ENCODE data around the gene CRIP1. TPM values are rescaled to one million over a fixed set of nuclear protein-coding genes. Genes with fewer than 3 reads are reported as not detected.

CRIP1 gene
- total RNA-seq, 1 donor from 2014 or later, result not detected

DNA sequence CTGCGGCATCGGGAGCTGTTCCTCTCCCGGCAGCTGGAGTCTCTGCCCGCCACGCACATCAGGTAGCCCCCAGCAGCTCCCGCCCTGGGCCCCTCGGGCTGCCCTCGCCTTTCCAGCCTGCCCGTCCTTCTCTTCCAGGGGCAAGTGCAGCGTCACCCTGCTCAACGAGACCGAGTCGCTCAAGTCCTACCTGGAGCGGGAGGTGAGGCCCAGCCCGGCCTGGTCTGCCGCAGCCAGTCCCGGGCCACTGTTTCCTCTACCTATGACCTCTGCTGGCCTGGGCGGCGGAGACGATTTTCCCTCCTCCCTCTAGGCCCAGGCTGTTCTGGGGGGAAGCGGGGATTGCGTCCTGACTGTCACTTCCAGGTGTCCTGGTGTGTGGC lies 36.6 kb upstream of the CRIP1 start:
- Histone ChIP-seq H3K27me3 (ENCODE audit: control insufficient read depth, insufficient read depth, low read length) (no peaks in the 10 kb centered on the region), H3K36me3 (ENCODE audit: control insufficient read depth, insufficient read depth, low read length) (peaks cover 33% of the 10 kb centered on the region), H3K4me3 (ENCODE audit: low read depth, low read length) (no peak overlapping the region)
- no peak for FAIRE-seq
- no peak for DNase-seq (ENCODE audit: low read depth)
- TF ChIP-seq, protein P1, sequence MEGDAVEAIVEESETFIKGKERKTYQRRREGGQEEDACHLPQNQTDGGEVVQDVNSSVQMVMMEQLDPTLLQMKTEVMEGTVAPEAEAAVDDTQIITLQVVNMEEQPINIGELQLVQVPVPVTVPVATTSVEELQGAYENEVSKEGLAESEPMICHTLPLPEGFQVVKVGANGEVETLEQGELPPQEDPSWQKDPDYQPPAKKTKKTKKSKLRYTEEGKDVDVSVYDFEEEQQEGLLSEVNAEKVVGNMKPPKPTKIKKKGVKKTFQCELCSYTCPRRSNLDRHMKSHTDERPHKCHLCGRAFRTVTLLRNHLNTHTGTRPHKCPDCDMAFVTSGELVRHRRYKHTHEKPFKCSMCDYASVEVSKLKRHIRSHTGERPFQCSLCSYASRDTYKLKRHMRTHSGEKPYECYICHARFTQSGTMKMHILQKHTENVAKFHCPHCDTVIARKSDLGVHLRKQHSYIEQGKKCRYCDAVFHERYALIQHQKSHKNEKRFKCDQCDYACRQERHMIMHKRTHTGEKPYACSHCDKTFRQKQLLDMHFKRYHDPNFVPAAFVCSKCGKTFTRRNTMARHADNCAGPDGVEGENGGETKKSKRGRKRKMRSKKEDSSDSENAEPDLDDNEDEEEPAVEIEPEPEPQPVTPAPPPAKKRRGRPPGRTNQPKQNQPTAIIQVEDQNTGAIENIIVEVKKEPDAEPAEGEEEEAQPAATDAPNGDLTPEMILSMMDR (IDR thresholded peaks at IDR 0.05; ENCODE audit: insufficient read depth, low read length, severe bottlenecking), result no peak

DNA sequence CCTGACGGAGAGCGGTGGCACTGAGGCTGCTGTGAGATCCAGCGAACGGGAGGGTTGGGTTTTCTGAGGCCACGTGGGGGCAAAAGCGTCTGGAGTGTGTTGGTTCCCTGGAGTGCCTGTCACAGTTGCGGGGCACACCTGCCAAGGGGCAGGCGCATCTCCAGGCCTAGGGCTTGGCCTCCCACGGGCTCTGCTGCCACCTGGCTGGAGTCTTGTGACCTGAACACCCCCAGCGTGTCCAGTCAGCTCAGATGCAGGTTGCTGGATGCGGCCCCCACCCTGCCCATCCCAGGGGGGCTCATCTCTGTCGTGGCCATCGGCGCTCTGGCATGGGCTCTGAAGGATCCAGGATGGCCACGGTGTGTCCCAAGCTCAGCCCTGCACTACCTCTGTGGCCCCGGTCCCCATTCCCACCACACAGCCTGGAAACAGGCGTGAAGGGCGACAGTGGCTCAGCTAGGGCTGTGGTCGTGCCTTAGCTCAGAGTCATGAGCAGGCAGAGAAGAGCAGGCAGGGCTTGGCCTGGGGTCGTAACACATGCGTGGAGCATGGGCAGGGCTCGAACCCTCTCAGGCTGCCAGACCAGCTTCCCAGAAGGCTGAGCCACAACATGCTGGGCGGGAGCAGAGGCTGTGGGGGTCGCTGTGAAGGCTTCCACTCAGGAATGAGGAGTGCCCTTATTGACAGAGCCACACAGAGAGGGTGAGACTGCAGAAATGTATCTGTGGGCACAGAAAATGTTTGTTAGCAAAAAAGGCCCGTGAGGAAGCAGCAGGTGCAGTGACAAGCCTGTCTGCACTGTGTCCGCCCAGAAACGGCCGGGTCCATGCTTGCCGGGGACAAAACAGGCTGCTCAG lies 35.6 kb upstream of the CRIP1 start:
- Histone ChIP-seq H3K36me3 (ENCODE audit: control insufficient read depth, insufficient read depth, low read length) (peaks cover 36% of the 10 kb centered on the region), H3K27me3 (ENCODE audit: control insufficient read depth, insufficient read depth, low read length) (no peaks in the 10 kb centered on the region), H3K4me3 (ENCODE audit: low read depth, low read length) (no peak overlapping the region)
- DNase-seq (ENCODE audit: low read depth) (no peak), FAIRE-seq (no peak)
- TF ChIP-seq, protein P1 (IDR thresholded peaks at IDR 0.05; ENCODE audit: insufficient read depth, low read length, severe bottlenecking), result no peak

DNA sequence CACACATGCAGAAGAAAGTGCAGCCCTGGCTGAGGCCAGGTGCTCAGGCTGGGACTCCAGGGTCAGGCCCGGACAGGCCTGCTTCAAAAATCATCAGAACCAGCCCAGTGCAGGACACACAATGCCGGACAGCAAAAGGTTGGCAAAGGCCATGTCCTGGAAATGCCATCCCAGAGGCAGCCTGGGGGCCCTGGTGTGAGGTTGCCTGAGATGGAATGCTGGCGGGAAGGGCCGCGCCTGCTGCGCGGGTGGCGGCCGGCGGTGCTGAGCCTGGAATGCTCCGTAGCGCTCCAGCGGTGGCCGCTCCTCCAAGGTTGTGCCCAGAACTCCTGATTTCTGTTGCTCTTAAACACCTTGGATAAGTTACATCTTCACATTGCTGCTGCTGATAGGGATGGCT lies 33.7 kb upstream of the CRIP1 start:
- H3K36me3 ChIP-seq (ENCODE audit: control insufficient read depth, insufficient read depth, low read length), result peaks cover 31% of the 10 kb centered on the region
- H3K4me3 ChIP-seq (ENCODE audit: low read depth, low read length), result no peak overlapping the region
- DNase-seq (ENCODE audit: low read depth), result no peak
- FAIRE-seq, result no peak
- TF ChIP-seq, protein P1 (IDR thresholded peaks at IDR 0.05; ENCODE audit: insufficient read depth, low read length, severe bottlenecking), result no peak
- no peaks in the 10 kb centered on the region for H3K27me3 ChIP-seq (ENCODE audit: control insufficient read depth, insufficient read depth, low read length)

DNA sequence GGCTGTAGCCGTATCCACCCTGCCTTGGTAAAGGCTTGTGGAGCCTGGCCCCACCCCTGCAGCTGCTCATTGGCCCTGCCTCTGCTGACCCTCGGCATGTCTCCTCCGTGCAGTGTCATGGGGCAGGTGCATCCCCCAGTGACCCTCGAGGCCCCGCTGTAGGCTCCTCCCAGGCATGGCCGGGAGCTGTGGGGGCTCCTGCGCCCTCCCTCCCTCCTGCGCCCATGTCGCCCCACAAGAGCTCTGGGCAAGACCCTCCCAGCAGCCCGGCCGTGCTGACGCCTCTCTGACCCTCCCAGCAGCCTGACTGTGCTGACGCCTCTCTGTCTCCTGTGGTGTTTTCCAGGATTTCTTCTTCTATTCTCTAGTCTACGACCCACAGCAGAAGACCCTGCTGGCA lies 32.8 kb upstream of the CRIP1 start:
- H3K36me3 ChIP-seq (ENCODE audit: control insufficient read depth, insufficient read depth, low read length), result peaks cover 34% of the 10 kb centered on the region
- no peak for FAIRE-seq
- TF ChIP-seq, protein P1 (IDR thresholded peaks at IDR 0.05; ENCODE audit: insufficient read depth, low read length, severe bottlenecking), result no peak
- no peak for DNase-seq (ENCODE audit: low read depth)
- H3K4me3 ChIP-seq (ENCODE audit: low read depth, low read length), result no peak overlapping the region
- H3K27me3 ChIP-seq (ENCODE audit: control insufficient read depth, insufficient read depth, low read length), result no peaks in the 10 kb centered on the region

DNA sequence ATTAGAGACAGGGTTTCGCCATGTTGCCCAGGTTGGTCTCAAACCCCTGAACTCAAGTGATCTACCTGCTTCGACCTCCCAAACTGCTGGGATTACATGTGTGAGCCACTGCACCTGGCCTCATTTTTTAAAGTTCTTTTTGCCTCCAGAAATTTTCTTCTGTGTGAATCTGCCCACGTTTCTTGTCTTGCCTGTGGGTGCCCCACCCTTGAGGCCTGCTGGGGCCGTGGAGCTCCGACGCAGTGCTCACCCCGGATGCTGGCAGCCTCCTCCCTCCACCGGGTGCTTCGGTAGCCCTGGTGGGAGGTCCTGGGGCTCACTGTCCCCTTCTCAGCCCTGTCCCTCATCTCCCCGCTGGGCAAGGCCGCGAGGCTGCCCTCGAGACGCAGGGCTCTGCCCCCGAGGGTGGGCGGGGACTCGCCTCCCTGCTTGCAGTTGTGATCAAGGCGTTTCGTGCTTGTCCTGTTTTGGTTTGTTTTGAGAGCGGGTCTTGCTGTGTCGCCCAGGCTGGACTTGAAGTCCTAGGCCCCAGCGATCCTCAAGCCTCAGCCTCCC lies 31.5 kb upstream of the CRIP1 start:
- Histone ChIP-seq H3K27me3 (ENCODE audit: control insufficient read depth, insufficient read depth, low read length) (no peaks in the 10 kb centered on the region), H3K36me3 (ENCODE audit: control insufficient read depth, insufficient read depth, low read length) (peaks cover 28% of the 10 kb centered on the region), H3K4me3 (ENCODE audit: low read depth, low read length) (no peak overlapping the region)
- TF ChIP-seq, protein P1 (IDR thresholded peaks at IDR 0.05; ENCODE audit: insufficient read depth, low read length, severe bottlenecking), result no peak
- DNase-seq (ENCODE audit: low read depth) (no peak), FAIRE-seq (no peak)

All from bronchial epithelial cell (primary cell).